ENCODE results near the gene NFIX. TPM values are rescaled to one million over a fixed set of nuclear protein-coding genes. Genes with fewer than 3 reads are reported as not detected.

The NFIX gene
- total and polyA plus RNA-seq, 2 donors from 2014 or later = 4.3 to 65.0 TPM

DNA sequence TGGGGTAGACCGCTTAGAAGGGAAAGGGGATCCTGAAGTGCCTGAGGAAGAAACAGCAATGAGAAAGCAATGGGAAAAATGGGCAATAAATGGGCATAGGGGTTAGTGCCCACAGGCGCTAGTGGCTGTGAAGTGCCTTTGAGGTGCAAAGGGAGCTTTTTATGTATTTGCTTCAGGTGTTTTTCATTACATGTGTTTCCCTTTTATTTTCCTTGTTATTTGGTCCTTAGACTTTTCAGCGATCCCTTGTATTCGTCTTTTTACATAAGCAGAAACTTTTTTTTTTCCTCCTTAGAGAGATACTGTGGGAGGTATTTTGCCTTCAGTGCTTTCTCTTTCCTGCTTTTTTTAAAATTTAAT is 19.6 kb downstream of the NFIX start:
- intact Hi-C loops (cut with DNase I) = no loop called here
- no peak for TF ChIP-seq CTCF (IDR thresholded peaks at IDR 0.05; ENCODE audit: borderline replicate concordance, extremely low read depth, insufficient read depth)
- Histone ChIP-seq H3K27ac (ENCODE audit: low read depth in 2 of 2, low read length in 2 of 2) (no peak overlapping the region), H3K4me1 (ENCODE audit: control insufficient read depth in 2 of 3, insufficient read depth in 2 of 3, low read depth in 1 of 3, low read length in 3 of 3) (peaks cover 0 to 14% (median 0%) of the 10 kb centered on the region in 3 donors), H3K4me3 (ENCODE audit: low read length in 3 of 3) (no peak overlapping the region), H3K9me3 (ENCODE audit: control insufficient read depth in 2 of 3, insufficient read depth in 1 of 3, low read length in 3 of 3) (no peaks in the 10 kb centered on the region), H3K27me3 (ENCODE audit: control insufficient read depth, insufficient read depth, low read length) (peaks cover 57% of the 10 kb centered on the region), H3K9ac (ENCODE audit: low read length in 3 of 3) (no peak overlapping the region), H3K36me3 (ENCODE audit: control insufficient read depth in 2 of 3, insufficient read depth in 3 of 3, low read length in 3 of 3) (no peaks in the 10 kb centered on the region)
- DNase-seq = no peak
- no peak for FAIRE-seq

DNA sequence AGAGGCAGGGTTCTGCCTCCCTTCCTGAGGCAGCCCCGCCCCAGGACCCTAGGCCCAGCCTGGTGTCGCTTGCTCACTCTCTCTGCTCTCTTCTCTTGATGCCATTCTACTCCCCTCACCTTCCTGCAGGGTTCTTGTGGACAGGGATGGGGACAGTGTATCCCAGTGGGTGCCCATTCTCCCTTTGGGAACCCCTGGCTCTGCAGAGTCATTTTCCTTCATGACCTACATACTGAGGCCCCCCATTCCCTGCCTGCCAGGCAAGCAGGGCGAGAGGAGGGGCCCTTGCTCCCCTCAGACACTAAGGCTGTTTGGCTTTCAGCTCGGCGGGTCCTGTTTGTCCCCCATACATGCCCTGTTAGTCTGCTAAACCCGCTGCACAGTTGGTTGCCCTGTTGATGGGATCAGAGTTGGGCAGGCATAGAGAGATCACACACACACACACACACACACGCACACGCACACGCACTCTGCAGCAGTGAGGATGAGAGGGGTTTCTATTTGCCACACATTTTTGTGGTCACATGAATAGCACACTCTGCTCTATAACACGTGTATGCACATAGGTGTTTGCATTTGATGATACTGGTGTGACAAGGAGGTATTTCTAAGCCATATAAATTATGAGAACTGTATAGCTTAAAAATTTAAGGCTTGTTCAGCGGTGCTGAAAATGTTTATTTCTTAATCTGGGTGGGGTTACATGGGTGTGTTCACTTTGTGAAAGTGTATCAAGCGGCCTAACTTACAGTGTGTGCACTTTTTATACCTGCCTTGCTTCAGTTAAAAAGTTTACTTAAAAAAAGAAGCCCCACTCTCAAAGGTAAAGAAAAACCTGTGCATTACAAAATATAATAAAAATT is 20.3 kb downstream of the NFIX start:
- no peak for TF ChIP-seq CTCF (IDR thresholded peaks at IDR 0.05; ENCODE audit: borderline replicate concordance, extremely low read depth, insufficient read depth)

GRCh38 chr19:13016245-13016627 is 21.0 kb downstream of the NFIX start:
- Histone ChIP-seq H3K9me3 (ENCODE audit: control insufficient read depth in 2 of 3, insufficient read depth in 1 of 3, low read length in 3 of 3) (no peaks in the 10 kb centered on the region), H3K36me3 (ENCODE audit: control insufficient read depth in 2 of 3, insufficient read depth in 3 of 3, low read length in 3 of 3) (no peaks in the 10 kb centered on the region), H3K9ac (ENCODE audit: low read length in 3 of 3) (no peak overlapping the region), H3K4me3 (ENCODE audit: low read length in 3 of 3) (no peak overlapping the region), H3K4me1 (ENCODE audit: control insufficient read depth in 2 of 3, insufficient read depth in 2 of 3, low read depth in 1 of 3, low read length in 3 of 3) (peaks cover 0 to 10% (median 0%) of the 10 kb centered on the region in 3 donors), H3K27ac (ENCODE audit: low read depth in 2 of 2, low read length in 2 of 2) (no peak overlapping the region), H3K27me3 (ENCODE audit: control insufficient read depth, insufficient read depth, low read length) (peaks cover 55% of the 10 kb centered on the region)
- intact Hi-C loops (cut with DNase I) = no loop called here
- no peak for DNase-seq
- FAIRE-seq = no peak
- no peak for TF ChIP-seq CTCF (IDR thresholded peaks at IDR 0.05; ENCODE audit: borderline replicate concordance, extremely low read depth, insufficient read depth)

More for the DNA sequence above, 20.3 kb downstream of the NFIX start:
- Histone ChIP-seq H3K36me3 (ENCODE audit: control insufficient read depth in 2 of 3, insufficient read depth in 3 of 3, low read length in 3 of 3) (no peaks in the 10 kb centered on the region), H3K4me1 (ENCODE audit: control insufficient read depth in 2 of 3, insufficient read depth in 2 of 3, low read depth in 1 of 3, low read length in 3 of 3) (peaks cover 0 to 10% (median 0%) of the 10 kb centered on the region in 3 donors), H3K27ac (ENCODE audit: low read depth in 2 of 2, low read length in 2 of 2) (no peak overlapping the region), H3K4me3 (ENCODE audit: low read length in 3 of 3) (no peak overlapping the region), H3K27me3 (ENCODE audit: control insufficient read depth, insufficient read depth, low read length) (peaks cover 55% of the 10 kb centered on the region), H3K9me3 (ENCODE audit: control insufficient read depth in 2 of 3, insufficient read depth in 1 of 3, low read length in 3 of 3) (no peaks in the 10 kb centered on the region), H3K9ac (ENCODE audit: low read length in 3 of 3) (no peak overlapping the region)
- intact Hi-C loops (cut with DNase I) = no loop called here
- no peak for DNase-seq
- no peak for FAIRE-seq
